ENCODE data around the gene ALS2.

DNA sequence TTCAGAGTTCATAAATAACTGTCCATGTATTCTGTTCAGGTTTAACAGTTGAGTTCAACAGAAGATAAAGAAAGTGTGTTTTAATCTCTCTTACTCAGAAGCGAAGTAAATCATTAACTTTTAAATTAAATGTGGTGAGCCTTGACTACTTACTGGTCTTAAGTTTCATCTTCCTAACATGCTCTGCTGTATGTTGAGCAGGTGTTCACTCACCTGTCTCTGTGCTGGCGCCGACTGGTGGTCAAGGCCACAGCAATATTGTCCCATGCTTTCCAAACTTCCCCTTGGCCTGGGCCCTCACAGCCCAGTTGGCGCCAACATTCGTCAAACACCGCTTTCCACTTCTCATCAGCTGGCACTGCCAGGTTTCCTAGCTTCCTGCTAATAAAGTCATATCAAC, 65.3 kb downstream of the ALS2 start:
- no peak for TF ChIP-seq POLR2A (IDR thresholded peaks at IDR 0.05)
- TF ChIP-seq, protein P1, sequence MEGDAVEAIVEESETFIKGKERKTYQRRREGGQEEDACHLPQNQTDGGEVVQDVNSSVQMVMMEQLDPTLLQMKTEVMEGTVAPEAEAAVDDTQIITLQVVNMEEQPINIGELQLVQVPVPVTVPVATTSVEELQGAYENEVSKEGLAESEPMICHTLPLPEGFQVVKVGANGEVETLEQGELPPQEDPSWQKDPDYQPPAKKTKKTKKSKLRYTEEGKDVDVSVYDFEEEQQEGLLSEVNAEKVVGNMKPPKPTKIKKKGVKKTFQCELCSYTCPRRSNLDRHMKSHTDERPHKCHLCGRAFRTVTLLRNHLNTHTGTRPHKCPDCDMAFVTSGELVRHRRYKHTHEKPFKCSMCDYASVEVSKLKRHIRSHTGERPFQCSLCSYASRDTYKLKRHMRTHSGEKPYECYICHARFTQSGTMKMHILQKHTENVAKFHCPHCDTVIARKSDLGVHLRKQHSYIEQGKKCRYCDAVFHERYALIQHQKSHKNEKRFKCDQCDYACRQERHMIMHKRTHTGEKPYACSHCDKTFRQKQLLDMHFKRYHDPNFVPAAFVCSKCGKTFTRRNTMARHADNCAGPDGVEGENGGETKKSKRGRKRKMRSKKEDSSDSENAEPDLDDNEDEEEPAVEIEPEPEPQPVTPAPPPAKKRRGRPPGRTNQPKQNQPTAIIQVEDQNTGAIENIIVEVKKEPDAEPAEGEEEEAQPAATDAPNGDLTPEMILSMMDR (IDR thresholded peaks at IDR 0.05): no peak
- no peak for TF ChIP-seq POLR2AphosphoS5 (IDR thresholded peaks at IDR 0.05)

Data from breast epithelium (tissue), 3 donors.